GM20431 (cell line): Measurements from ENCODE around the gene DNAH17.

ENCODE experiments used
- in situ Hi-C: fragments of 300-500 bp; cut with MseI, MboI; formaldehyde crosslinking; loops from one replicate; pipeline ENCODE4 v1.15.0; 2020; ENCODE audit warnings: low sequenced_read_pairs; ENCODE audit not compliant: unreplicated experiment

The DNAH17 gene

GRCh38 chr17:78500806-78501205, 76.4 kb downstream of the DNAH17 start:
- in situ Hi-C loops: loop anchor here (10.0 kb wide), 1 partner anchor 294 kb away; no protein-coding TSS in a partner anchor

DNA sequence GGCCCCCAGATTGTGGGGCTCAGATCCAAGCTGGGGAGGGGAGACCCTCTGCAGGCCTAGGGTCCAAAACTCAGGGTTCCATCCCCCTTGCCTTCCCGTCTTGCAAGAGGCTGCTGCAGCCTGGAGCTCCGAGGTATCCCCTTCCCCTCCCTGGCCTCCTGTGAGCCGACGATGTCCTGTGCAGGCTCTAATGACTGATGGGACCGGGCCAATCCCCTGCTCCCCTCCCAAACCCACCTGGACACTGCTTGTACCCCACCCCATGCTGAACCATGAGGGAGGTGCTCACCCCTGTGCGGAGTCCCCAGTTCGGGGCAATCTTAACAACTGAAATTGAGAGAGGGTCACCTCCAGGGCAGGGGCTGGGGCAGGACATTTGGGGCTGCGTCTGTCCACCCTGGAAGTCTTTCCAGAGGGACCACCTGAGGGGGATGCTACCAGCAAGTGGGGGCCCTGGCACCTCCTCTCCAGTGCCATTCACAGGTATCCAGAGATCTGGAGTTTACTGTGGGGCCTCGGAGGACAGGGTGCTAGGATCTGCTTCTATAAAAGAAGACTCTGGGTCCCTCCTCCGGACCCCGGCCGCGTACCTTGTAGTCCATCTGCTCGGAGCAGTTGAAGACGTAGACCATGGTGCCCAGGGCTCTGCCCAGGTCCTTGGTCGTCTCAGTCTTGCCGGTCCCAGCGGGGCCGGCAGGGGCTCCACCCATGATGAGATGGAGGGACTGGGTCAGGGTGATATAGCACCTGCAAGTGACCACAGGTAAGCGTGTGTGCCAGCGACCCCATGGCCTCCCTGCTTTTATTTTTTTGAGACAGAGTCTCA, 77.3 kb downstream of the DNAH17 start:
- in situ Hi-C loops: loop anchor here (10.0 to 25.0 kb wide), 2 partner anchors 295 to 462 kb away; no protein-coding TSS in a partner anchor

- in situ Hi-C loops: loop anchor here (25.0 kb wide), 1 partner anchor 463 kb away; no protein-coding TSS in a partner anchor
These were observed 78.3 kb downstream of the DNAH17 start for GRCh38 chr17:78498848-78499247.

- in situ Hi-C loops: loop anchor here (25.0 kb wide), 1 partner anchor 465 kb away; no protein-coding TSS in a partner anchor
These were observed 80.1 kb downstream of the DNAH17 start for GRCh38 chr17:78497115-78497540.

GRCh38 chr17:78496311-78496710, 80.9 kb downstream of the DNAH17 start:
- in situ Hi-C loops: loop anchor here (25.0 kb wide), 1 partner anchor 466 kb away; no protein-coding TSS in a partner anchor

- in situ Hi-C loops: loop anchor here (25.0 kb wide), 1 partner anchor 467 kb away; no protein-coding TSS in a partner anchor
These were observed 81.6 kb downstream of the DNAH17 start for GRCh38 chr17:78495634-78496033.

GRCh38 chr17:78494696-78495330, 82.4 kb downstream of the DNAH17 start:
- in situ Hi-C loops: loop anchor here (25.0 kb wide), 1 partner anchor 467 kb away; no protein-coding TSS in a partner anchor

- in situ Hi-C loops: loop anchor here (25.0 kb wide), 1 partner anchor 468 kb away; no protein-coding TSS in a partner anchor
These were observed 83.1 kb downstream of the DNAH17 start for GRCh38 chr17:78493853-78494695.

- in situ Hi-C loops: loop anchor here (25.0 kb wide), 1 partner anchor 469 kb away; no protein-coding TSS in a partner anchor
These were observed 83.7 kb downstream of the DNAH17 start for GRCh38 chr17:78493450-78493849.

DNA sequence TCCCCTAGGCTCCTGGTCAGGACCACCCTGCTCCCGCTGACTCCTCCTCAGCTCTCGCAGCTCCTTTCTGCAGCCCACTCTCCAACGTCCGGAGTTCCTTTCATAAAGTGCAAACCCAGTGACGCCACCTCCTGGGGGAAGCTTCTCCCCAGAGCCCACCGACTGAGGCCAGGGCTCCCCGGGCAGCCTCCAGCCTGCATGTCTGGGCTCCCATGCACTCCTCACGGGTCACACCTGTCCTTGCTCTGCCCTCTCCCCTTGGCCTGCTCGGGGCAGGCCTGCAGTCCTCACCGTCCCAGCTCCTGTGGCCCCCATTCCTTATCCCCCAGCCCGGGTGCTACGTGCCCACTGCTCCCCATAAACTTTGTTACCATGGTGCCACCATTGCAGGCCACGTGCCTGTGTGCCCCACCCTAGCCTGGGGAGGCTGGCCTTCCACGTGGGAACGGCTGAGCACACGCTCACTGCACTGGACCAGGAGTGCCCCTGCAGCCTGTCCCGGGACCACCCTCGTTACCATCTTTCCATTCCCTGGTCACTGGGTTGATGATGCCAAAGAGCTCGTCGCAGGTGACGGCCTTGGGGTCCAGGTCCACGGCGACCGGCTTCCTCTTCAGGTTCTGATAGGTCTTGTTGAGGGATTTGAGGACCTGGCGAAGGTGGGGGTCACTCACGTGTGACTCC, 84.9 kb downstream of the DNAH17 start:
- in situ Hi-C loops: loop anchor here (25.0 kb wide), 1 partner anchor 470 kb away; no protein-coding TSS in a partner anchor

GRCh38 chr17:78491236-78492115, 85.7 kb downstream of the DNAH17 start:
- in situ Hi-C loops: loop anchor here (25.0 kb wide), 1 partner anchor 471 kb away; no protein-coding TSS in a partner anchor

- in situ Hi-C loops: loop anchor here (25.0 kb wide), 1 partner anchor 472 kb away; no protein-coding TSS in a partner anchor
These were observed 86.5 kb downstream of the DNAH17 start for GRCh38 chr17:78490673-78491072.

- in situ Hi-C loops: loop anchor here (25.0 kb wide), 1 partner anchor 472 kb away; no protein-coding TSS in a partner anchor
These were observed 87.0 kb downstream of the DNAH17 start for GRCh38 chr17:78490156-78490555.

DNA sequence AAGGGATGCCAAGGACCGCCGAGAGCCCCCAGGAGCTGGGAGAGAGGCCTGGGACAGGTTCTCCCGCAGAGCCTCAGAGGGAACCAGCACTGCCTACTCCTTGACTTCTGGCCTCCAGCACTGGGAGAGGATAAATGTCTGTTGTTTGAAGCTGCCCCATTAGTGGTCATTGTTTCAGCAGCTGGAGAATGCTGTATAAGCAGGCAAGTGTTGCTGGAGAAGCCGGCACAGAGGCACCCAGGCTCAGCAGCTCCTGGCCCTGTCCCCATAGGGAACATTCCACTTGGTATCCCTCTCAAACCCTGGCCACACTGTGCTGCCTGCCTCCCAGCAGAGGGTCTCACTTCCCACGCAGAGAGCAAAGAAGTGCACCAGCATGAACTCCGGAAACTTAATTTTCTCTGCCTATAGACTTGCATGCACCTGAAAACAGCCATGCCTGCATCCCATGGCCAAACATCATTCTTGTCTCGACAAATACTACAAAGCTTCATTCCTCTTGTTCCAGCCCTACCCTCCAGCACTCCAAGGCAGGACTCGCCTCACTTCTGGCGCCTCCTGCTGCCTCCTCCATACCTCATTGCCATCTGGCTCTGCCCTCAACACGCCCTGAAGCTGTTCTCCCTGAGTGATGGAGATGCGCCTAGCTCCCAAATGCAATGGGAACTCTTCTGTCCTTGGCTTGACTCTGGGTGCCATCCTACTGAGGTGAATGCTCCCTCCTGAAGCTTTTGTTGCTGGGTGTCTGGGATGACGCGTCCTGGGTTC, 88.1 kb downstream of the DNAH17 start:
- in situ Hi-C loops: loop anchor here (25.0 kb wide), 1 partner anchor 473 kb away; no protein-coding TSS in a partner anchor

DNA sequence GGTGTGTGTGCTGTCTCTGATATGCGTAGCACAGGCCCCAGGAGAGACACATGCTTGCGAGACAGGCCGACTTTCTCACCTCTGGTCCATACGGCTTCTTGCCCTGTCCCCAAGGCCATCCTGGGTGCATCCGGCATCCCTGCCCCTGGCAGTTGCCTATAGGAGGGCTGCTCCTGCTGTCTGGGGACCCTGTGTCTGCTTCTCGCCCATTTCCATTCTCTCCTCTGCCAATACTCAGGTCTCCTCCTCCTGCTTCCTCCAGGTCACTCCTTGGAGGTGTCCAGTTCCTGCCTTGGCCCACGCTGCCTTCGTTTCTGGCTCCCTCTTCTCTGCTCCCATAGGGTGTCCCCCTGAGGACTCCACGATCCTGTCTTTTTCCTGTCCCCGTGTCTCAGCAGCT, 89.0 kb downstream of the DNAH17 start:
- in situ Hi-C loops: loop anchor here (25.0 kb wide), 1 partner anchor 474 kb away; no protein-coding TSS in a partner anchor

- in situ Hi-C loops: loop anchor here (25.0 kb wide), 1 partner anchor 475 kb away; no protein-coding TSS in a partner anchor
These were observed 90.1 kb downstream of the DNAH17 start for GRCh38 chr17:78486946-78487680.
